Fibroblast of peridontal ligament (primary cell): ENCODE data around the gene RBFOX1.

Experiments used
- DNase-seq: peaks from one replicate; pipeline ENCODE4 v3.0.0-alpha.2; 2010; ENCODE audit errors: extremely low read depth

The RBFOX1 gene

DNA sequence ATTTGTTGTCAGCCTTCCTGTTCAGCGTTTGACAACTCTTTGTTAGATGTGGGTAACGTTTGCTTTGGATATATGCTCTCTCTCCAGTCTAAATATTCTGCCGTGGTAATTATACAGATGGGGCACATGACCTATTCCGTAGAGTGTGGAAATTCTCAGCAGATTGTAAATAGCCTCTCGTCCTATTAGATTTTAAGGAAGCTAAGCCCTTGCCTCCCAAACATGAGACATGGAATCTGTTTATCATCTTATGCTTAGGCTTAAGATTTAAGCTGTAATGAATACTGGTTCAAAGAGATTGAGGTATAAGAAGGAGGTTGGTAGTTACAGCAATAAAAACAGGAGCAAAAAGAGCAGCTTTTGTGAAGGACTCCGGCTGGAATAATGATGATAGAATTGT is 87.4 kb downstream of the RBFOX1 start:
- DNase-seq, result no peak

DNA sequence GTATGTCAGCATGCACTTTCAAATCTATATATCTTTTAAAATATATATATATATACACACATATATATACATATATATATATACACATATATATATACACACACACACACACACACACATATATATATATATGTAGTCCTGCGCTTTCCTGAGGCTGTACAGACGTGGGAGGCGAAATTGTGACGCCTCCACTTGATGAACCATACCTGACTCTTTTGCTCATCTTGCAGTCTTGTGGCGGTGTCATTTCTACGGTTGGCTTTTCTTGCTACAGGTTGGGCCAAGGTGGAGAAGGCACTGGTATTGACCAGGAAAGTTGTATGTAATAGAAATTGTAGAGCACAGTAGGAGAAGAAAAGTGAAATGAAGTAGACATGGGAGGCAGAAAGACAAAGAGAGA is 88.2 kb downstream of the RBFOX1 start:
- no peak for DNase-seq

DNA sequence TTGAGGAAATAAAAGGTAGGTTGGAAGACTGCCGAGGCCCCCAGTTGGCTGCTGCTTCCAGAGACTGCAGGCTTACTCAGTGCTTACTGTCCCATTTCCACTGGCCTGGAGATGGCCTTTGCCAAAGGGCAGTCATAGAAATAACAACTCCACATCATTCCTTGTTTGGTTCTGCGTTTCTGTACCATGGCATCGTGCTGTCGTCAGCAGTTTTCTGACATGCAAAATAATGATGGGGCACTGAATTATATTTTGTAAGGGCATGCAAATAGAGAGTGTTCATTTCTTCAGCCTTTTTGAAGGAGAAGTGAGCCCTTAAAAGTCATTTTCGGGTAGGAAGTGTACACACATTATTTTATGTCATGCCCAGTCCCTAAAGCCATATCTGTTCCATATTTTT is 88.9 kb downstream of the RBFOX1 start:
- no peak for DNase-seq

DNA sequence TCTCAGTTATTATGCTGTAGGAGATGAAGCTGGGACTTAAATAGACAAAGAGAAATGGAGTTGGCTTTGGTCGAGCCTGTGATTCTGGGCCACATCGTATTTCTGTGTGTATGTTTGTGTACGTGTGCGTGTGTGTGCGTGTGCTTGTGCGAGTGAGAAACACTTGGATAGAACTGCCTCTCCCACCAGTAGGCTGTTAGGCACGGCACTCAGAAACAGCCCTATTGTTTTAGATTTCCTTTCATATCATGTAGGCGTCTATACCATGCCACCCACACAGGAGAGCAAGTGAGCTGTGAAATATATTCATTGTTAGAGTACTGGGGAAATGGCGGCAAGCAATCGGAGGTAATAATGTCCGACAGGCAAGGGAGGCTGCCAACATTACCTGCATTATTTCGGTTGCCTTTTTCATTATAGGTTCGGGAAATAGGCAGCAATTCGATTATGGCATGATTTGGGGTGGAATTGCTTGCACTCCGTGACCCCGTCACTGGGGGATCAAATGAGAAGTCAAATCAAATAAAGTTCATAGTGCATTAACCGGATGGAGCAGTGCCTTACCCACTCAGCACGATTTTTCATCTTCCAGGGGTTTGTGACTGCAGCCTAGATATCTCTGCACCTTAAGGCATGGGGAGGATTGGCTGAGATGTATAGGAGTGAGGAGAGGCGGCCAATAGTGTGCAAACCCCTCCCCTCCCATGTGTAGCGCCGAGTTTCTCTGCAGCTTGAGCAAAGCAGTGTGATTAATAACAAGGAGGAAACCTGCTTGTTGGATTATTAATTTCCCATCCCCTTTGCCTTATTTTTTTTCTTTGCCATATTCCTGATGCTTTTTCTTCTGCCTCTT is 89.6 kb downstream of the RBFOX1 start:
- DNase-seq, result no peak

DNA sequence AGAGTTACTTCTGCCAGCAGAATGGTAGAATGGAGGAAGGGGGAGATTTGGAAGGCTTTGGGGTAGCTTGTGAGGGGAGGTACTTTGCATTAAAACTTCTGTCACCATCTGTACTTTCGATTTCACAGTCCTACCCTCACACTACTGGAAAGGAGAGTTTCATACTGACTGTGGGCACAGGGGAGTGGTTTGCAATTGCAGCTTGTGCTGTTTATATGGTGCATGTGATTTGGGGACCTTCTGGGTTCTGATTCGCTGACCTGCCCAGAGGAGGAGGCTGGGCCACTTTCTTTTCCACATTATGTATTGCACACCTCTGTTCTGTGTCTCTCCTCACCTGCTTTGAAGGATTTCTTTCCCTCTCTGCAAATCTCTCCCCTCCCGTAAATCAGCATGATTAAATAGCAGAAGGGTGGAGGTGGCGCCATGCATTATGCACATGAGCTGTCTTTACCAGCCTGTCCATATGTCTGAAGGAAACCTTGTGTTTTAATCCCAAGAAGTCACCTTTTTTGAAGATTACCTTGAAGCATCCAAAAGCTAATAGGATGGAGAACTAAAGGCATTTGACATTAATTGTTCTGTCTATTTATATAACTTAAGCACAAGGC is 90.9 kb downstream of the RBFOX1 start:
- no peak for DNase-seq

DNA sequence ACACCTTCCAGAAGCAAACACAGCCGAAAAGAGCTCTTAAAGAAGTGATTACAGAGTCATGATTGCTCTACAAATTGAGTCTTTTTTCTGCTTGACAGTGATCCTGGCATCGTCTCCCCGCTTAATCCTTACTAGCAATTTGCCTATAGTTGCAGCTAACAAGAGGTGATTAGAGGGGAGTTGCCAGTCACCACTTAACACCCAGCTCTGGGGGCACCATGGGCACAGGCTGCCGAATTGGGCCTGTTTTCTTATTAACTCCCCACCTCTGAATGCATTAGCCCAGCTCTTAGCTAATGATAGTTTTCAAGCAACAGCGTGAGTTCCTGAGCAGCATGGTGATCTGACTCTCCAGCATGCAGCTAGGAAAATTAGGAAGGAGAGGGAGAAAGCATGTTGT is 93.5 kb downstream of the RBFOX1 start:
- no peak for DNase-seq

DNA sequence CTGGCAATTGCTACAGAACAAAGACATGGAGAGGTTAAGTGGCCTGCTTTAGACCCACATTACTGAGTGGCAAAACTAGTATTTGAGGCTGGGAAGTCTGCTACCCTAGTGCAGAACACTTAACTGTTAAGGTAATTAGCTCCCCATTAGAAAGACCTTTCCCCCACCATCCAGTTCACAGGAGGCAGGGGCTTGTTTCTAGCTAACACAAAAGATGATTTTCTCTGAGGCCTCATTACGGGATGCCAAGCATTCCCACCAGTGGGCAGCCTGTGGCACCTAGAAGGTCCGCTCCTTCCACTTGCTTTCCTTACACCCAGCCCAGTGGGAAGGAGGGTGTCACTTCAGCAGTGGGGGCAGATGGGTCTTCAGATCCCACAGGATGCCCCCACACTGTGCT is 99.1 kb downstream of the RBFOX1 start:
- DNase-seq, result no peak

DNA sequence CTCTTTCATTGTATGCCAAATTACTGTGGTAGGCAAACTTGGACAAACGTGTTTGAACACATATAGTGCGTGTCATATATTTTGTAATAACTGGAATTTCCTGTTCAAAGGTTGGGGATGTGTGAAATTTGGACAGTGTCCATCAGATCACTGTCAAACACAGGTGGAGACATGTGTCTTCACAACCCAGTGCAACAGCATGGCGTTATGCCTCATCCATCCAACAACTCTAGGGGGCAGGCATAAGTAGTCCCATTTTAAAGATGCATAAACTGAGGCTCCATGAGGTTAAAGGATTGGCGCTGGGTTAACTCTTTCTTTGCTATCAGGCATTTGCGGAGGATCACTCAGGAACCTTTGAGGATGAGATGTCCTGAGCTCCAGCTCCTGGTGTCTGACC is 103.7 kb downstream of the RBFOX1 start:
- DNase-seq, result no peak

DNA sequence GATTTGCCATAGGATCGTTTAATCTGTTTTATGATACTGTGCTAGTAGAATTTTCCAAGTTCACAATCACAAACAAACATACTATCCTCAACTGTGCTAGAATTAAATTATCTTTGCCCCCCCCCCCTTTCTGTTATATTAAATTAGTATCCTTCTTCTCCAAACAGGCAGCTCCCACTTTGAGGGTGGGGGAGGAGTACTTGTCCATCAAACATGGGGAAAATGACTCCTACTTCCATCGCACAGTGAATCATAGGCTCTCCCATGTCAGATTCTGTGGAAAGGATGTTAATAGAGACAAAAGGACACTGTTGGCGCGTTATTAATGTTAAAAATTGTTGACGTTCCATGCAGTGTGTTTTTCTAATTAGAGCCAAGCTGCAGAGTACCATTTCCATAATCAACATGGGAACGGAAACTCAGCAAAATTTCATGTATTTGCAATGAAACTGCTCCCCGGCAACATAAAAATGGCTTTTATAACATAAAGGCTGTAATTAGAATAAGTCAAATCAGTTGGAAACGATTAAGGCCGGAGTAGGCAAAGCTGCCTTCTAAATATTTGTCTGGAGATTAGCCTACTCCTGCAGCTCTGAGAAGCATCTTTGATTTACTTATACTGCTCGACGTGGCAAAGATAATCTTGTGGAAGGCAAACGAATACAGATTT is 104.6 kb downstream of the RBFOX1 start:
- no peak for DNase-seq

DNA sequence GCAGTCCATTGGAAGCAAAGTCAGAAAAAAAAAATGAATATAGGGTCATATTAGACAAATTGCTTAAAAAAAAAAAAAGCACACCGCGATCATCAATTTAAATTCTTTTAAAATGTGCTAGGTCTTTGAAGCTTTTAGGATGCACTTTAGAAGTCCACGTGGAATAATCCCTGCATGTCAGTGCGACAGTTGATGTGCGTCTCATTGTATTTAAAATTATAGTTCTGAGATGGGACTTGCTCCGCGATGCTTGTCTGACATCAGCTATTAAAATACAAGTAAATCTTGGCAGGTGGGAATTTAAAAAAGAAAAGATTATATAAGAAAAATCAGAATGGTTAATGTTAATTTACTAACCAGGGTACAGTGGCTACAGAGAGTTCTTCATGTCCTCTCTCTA is 105.2 kb downstream of the RBFOX1 start:
- no peak for DNase-seq

DNA sequence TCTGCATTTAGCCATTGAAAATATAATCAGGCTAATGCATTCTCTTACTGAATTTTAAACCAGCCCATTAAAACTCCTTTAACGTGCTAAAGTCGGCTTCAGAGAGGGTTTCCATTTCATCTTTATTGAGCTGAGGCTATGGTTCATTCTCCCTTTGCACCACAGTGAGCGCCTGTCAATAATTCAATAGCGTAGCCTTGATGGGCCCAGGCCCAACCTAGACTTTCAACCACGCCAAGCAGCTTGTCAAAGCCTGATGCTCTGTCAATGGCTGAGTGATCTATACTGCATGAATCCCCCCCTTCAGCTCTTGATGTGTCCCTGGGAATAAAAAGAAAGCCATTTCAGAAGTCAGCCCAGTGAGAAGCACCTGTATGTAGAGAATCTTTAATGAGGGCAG is 106.0 kb downstream of the RBFOX1 start:
- no peak for DNase-seq

DNA sequence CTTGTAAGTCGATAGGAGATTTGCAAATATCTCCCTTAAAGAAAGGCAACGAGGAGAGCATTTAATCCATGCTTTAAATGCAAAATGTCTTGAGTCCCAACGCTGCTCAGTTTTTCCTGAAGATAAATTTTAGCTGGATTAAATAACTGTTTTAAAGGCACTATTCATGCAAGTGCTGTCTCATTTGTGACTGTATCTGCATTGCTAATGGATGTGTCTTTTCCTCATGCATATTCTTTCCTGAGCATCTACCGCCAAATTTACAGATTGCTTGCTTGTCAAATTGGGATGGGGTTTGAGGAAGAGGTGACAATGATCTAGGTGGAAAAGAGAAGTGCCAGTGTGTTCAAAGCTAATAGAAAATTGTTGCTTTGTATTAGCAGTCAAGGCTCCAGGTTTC is 106.9 kb downstream of the RBFOX1 start:
- DNase-seq, result no peak

DNA sequence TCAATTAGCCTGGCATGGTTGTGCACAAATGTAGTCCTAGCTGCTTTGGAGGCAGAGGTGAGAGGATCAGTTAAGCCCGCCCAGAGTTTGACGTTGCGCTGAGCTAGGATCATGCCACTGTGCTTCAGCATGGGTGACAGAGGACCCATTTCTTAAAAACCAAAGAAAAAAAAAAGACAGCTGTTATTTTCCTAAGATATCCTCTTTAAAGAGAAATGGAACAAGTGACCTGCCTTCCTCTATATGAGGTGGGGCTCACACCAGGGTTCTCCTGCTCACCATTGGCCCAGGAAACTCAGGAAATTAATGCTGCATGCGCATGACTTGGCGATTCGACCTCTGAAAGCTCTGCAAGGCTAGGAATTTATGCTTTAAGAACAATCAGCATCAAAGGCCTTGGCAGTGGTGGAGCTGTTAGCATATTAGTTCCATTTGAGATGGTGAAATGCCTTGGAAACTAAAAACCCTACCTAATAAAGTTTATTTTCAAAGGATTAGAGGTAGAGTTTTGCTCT is 108.3 kb downstream of the RBFOX1 start:
- DNase-seq, result no peak

DNA sequence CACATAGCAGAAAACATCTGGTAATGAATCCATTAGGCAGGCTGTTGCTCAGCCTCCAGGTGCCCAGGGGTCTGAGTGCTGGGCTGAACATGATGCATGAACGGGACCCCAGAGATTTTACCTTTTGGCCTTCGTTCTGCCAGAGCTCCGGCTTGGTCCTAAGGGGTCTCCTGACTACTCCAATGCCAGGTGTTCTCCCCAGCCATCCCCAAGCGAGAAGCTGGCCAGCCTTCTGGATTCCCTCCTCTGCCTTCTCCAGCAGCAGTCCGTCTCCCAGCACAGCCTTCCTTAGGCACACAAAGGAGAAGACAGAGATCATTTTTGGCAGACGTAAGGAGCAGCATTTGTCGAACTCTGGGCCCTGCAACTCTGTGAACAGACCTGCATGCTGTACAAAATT is 109.4 kb downstream of the RBFOX1 start:
- DNase-seq, result no peak

DNA sequence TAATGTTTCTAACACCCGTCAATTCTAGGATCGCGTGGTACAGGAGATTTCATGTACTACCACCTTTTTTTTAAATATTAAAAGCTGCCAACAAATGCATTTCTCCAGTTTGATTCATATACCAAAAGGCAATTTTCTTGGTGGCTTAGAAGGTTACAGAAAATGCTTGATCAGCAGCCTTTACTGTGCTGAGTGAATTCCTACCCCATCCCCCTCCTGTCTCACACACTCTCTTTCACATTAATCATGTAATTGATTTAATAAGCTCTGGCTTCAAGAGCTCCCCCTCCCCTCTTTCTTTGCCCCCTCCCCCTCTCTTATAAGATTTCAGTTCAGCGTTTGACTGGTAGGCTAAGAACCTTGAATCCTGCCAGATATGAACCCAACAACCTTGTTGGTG is 110.5 kb downstream of the RBFOX1 start:
- no peak for DNase-seq

DNA sequence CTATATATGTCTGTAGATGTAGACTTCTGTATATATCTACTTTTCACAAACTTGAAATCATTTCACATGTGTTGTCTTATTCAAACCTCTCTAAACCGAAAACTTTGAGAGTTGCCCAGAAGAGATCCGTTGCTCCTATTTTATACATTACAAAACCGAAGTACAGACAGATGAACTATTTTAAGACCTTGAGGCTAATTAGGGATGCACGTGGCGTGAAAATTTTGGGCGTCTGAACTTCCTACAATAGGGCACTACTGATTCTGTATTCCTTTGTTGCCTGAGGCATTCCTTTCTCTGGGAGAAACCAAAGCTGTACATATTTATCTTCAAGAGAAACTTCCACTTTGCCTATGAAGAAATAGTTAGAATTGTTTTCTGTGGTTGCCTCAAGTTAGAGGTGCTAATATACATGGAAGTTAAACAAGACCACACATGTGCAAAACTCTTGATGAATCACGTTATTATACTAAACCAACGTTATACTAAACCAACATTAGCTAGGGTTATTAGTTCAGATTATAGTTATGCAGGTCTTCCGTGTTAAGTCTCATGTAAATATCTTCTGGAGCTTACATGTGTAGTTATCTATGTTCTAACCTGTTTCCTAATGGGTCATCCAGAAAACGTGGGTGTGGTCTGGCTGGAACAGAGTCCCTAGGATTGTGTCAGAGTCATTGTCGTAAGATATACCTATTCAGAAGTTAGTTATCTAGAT is 111.2 kb downstream of the RBFOX1 start:
- no peak for DNase-seq

DNA sequence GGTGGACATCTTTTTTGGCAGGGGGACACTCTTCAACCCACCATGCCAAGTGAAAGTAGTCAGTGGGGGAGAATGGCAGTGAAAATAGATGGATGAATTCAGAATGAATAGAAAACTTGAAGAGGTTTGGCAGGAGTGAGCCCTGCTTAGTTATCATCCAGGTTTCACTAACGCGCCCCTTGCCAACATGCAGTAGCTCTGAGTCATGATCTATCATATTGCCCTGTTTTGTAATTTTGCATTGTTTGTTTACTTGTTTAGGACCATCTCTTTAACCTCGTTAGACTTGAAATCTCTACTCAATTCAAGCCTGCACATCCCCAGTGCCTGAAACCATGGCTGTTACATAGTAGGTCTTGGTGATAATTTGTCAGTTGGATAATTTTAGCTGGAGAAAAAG is 116.7 kb downstream of the RBFOX1 start:
- no peak for DNase-seq

DNA sequence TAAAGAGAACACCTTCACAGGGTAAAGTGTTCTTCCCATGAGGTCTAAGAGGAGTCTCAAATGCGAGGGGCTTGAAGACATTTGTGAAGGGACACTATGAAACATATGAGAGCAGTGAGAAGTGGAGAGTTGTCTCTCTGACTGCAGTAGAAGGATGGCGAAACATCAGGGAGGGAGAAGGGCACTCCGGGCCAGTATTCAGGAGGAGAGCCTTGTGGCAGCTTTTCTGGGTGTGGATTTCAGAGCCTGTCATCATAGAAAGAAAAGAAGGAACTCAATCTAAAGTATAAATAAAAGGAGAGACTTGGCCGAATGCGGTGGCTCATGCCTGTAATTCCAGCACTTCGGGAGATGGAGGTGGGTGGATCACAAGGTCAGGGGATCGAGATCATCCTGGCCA is 117.2 kb downstream of the RBFOX1 start:
- DNase-seq, result no peak

DNA sequence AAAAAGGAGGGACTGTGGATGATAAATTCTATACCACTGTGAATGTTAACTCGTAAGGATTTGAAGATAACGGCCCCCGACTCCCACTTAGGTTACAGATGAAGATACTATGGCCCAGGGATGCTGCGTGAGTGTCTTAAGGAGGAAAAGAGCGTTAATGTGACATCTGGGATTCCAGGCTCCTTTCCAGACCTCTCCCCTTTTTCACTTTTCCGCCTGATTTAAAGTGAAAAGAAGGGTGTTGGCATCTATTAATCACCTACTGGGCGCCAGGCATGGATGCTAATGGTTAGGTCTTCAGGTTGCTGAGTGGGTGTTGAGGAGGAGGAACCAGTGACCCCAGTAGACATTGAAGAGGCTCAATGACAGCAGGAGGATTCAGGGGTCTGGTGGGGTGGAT is 117.8 kb downstream of the RBFOX1 start:
- DNase-seq, result no peak

DNA sequence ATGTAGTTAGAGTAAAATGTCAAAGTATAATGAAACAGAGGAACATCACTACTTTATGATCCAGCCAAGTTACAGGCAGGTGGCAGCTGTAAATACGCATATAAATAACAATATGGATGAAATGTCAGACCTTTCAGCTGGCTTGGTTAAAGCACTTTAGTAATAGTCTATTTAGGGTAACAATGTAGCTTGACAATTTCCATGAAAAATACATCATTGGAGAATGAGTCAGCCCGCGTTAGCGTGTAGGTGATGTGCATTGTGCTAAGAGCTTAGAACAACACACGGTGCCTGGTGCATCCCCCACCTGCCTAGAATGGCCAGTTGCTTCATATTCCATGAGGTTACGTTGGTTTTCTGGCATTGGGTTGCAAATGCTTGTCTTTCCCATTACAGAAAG is 119.4 kb downstream of the RBFOX1 start:
- no peak for DNase-seq

DNA sequence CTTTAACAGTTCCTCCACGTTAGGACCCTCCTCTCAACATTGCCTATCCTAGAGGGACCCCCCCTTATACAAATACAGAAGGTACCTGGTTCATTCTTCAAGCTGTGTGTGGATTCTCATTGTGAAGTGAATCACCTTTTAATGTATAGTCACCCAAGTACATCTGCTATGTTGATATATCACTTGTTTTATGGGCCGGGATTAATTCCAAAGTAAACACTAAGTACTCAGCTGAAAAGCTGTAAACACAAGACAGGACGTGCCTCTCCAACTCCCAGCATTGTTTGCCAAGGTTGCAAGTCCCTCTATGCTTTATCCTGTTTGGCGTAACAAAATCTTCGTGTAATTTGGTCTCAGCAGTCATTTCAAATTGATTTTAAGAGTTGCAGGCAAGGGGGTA is 123.6 kb downstream of the RBFOX1 start:
- DNase-seq, result no peak

DNA sequence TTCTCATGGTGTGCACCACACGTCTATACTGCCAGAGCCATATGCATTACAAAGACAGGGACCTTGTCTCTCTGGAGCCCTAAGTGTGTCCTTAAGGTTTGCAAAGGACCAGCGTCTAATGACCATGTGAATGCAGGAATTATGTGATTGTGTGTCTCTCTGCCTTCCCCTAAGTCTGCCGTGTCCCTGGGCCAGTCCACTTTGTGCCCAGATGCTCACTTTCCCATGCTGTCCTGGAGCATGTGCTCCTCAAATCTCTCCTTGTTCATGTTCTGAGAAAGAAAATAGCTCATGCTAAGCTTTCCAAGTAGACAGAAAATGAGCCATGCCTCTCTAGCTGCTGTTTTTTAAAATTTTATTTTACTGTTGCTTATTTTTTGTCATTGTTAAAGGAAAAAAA is 125.5 kb downstream of the RBFOX1 start:
- no peak for DNase-seq
